HG03354 (cell line): ENCODE data around the gene ELOVL2.
"Not testable (repeated sequence)": the region's sequence is repeated elsewhere in the genome, so short reads cannot be mapped to it uniquely, and the experiment has no call there.

Experiments
- ATAC-seq: cut with Tn5 transposase; IDR thresholded peaks from one replicate; pipeline ENCODE4 v1.9.1; 2021; ENCODE audit warnings: mild to moderate bottlenecking; ENCODE audit not compliant: unreplicated experiment, poor library complexity, severe bottlenecking

Gene ELOVL2, protein sequence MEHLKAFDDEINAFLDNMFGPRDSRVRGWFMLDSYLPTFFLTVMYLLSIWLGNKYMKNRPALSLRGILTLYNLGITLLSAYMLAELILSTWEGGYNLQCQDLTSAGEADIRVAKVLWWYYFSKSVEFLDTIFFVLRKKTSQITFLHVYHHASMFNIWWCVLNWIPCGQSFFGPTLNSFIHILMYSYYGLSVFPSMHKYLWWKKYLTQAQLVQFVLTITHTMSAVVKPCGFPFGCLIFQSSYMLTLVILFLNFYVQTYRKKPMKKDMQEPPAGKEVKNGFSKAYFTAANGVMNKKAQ

DNA sequence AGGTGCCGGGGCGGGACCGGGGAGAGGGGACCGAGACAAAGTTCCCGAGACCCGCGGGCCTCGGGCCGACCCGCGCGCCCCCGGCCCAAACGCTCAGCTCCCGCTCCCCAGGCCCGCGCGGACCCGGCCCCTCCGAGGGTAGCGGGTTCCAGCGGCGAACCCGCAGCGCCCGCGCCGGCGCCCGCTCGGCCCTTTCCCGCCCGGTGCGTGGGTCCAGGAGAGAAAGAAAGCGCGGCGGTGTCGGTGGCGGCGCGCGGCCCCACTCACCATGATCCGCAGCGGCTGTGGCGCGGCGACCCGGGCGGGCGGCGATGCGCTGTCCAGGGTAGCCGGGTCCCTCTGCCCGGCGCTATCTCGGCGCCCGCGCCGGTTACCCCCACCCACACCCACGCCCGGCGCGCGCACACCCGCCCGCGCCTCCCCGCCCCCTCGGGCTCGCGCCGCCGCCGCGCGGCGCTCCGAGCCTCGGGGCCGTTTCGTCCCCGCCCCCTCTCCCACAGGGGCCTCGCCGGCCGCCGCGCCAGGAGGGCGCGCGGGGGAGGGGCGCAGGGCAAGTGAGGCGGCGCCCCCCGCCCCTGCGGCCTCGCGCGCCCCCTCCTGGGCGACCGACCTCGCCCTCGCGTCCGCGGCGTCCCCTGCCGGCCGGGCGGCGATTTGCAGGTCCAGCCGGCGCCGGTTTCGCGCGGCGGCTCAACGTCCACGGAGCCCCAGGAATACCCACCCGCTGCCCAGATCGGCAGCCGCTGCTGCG is at the start of gene ELOVL2:
Gene ELOVL2 (minus strand): TSS at position 345 of the 751 bp plus-strand sequence. CDS start 75 bp downstream, at position 270.
- ATAC-seq: peak; percentile 62

DNA sequence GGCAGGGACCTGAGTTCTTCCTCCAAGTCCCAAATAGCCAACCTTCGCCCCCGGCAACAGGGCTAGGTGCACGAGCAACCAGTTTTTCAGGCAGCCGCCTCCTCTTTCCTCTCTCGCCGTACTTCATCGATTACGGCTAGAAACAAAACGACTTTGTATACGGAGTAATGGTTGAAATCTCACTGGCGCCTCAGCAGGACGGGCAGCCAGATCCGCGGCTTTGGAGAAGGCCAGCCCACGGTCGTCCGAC is 49.2 kb upstream of the ELOVL2 start:
- peak; percentile 27 for ATAC-seq

DNA sequence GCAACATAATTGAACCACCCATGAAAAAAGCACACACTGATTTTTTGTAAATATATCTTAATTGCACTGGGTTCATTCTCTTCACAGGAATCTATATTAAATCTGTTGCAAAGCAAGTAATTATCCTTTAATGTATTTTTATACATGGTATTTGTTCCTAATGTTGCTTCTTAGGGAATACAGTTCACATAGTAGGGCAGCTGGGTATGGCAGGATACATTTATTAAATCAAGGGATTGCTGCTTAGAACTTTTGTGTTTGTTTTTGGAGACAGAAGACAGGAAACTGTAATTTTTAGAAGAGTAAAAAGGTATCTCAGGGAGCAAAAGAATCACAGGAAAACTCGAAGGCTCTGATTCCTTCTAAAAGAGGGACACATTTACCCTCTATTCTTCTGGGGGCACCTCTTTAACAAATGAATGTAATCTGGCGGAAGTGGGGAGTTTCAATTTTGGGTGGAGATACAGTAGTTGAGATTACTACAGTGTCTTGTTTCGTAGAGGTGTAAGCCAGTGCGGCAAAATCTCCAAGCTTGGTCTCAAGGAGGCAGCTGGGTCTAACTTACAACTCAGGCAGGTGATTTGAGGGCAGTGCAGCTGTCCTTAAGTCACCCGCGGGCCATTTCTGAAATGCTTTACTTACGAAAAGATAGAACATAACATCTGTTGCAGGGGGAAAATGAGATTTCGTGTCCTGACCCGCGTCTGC is 48.7 kb upstream of the ELOVL2 start:
- ATAC-seq: peak; percentile 40

DNA sequence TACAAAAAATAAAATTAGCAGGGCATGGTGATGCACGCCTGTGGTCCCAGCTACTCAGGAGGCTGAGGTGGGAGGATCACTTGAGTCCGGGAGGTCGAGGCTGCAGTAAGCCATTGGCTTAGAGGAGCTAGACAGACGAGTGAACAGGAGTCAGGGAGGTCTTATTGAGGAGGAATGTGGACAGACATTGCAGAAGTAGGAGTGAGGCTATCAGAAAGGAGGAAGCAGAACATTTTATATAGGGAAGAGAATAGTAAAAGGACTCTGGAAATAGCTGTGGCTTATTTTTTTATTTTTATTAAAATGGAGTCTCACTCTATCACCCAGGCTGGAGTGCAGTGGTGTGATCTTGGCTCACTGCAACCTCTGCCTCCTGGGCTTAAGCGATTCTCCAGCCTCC is 47.0 kb upstream of the ELOVL2 start:
- not testable (repeated sequence) for ATAC-seq

DNA sequence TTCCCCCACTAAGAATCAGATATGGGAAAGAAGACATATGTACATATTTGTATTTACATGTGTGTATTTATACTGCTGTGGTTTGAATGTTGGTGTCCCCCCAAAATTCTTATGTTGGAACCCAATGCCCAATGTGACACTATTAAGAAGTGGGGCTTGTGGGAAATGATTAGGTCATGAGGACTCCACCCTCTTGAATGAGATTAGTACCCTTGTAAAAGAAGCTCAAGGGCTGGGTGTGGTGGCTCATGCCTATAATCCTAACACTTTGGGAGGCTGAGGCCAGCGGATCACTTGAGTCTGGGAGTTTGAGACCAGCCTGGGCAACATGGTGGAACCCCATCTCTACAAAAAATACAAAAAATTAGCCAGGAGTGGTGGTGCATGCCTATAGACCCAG is 45.6 kb upstream of the ELOVL2 start:
- ATAC-seq: no peak

DNA sequence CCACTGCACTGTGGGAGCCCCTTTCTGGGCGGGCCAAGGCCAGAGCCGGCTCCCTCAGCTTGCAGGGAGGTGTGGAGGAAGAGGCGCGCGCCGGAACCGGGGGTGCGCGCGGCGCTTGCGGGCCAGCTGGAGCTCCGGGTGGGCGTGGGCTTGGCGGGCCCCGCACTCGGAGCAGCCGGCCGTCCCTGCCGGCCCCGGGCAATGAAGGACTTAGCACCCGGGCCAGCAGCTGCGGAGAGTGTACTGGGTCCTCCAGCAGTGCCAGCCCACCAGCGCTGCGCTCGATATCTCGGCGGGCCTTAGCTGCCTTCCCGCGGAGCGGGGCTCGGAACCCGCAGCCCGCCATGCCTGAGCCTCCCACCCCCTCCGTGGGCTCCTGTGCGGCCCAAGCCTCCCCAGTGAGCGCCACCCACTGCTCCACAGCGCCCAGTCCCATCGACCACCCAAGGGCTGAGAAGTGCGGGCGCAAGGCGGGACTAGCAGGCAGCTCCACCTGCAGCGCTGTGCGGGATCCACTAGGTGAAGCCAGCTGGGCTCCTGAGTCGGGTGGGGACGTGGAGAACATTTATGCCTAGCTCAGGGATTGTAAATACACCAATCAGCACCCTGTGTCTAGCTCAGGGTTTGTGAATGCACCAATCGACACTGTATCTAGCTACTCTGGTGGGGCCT is 43.2 kb upstream of the ELOVL2 start:
- not testable (repeated sequence) for ATAC-seq

DNA sequence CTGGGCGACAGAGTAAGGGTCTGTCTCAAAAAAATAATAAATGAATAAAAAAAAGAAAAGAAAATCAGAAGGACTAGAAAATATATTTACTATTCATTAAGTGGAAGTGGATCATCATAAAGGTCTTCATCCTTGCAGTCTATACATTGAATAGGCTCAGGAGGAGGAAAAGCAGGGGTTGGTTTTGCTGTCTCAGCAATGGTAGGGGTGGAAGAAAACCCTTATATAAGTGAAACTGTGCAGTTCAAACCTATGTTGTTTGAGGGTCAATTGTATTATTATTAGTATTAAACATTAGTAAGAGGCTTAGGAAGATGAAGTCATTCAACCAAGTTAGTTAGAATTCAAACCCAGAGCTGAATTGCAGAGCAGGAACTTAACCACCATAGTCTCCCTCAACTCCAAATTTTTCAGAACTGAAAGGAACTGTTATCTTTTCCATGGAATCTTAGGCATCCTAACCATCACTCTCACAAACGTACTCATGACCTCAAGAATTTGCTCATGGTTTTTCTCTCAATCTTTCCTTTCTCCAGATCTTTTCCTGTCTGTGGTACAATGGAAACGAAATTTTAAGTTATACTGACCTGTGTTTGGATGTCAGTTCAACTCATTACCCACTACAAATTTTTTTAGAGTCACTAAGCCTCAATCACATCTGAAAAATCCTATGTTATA is 41.8 kb upstream of the ELOVL2 start:
- ATAC-seq: no peak

DNA sequence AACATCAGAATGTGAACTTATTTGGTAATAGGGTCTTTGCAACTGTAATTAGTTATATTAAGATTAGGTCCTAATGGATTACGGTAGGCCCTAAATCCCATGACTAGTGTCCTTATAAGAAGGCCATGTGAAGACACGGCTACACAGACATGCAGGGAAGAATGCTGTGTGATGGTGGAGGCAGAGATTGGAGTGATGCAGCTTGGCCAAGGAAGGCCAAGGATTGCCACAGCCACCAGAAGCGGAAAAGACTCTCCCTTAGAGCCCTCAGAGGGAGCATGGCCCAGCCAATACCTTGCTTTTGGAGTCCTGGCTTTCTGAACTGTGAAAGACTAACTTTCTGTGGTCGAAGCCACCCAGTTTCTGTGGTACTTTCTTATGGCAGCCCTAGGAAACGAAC is 39.9 kb upstream of the ELOVL2 start:
- no peak for ATAC-seq

DNA sequence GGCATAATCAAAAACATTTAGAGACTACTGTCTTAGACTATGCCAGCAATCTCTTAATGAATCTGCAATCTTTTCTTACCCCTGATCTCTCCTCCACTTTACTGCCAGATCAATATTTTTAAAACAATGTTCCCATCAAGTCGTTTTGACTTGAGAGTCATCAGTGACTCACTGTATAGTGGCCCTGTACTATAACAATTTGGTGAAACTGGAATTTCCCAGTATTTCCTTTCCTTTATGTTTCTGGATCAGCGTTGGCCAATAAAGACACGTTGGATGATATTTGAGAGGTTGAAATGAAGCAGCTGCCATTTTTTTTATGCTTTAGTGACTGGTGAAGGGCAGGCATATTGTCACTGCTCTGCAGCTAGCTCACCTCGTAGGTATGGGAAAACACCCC is 39.4 kb upstream of the ELOVL2 start:
- ATAC-seq: no peak

DNA sequence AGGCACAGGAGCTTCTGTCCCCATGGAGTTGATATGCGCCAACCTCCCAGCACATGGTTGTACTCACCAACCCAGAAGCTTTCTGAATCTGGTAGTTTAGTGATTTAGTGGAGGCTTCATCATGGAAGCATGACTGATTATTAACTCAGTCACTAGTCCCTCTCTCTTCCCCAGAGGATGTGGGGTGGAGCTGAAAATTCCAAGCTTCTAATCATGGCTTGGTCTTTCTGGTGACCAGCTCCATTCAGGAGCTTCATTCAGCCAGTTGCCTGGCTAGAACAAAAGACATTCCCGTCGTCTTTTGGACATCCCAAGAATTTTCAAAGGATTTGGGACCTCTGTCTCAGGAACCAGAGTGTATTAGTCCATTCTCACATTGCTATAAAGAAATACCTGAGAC is 36.2 kb upstream of the ELOVL2 start:
- ATAC-seq: no peak

DNA sequence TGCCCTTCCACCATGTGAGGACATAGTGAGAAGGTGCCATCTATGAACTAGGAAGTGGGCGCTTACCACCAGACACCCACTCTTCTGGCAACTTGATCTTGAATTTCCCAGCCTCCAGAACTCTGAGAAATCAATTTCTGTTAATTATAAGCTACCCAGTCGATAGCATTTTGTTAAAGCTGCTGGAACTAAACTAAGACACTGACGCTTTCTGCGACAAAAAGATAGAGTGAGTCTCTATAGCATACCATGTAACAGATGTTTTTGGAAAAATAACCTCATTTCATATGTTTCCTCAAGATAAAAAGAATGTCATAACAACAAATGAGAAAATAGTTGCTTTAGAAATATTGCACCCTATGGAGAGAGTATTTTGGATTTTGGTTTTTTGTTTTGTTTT is 34.2 kb upstream of the ELOVL2 start:
- no peak for ATAC-seq

DNA sequence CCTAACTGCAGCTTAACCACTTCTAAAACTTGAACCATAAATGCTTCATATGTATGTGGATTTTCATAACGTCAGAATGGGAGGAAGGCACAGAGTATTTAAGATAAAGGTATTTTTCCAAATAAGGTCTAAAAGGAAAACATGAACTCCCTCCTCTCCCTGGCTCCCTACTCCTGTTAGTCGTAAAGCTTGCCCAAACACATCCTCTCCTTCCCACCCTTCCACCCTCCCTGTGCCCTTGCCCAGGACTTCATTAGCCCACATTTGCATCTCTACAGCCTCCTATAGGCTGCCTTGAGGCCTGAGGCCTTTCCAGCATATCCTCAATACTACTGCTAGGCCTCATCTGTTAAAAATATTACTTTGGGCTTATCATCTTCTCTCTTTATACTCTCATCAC is 32.4 kb upstream of the ELOVL2 start:
- ATAC-seq: no peak

DNA sequence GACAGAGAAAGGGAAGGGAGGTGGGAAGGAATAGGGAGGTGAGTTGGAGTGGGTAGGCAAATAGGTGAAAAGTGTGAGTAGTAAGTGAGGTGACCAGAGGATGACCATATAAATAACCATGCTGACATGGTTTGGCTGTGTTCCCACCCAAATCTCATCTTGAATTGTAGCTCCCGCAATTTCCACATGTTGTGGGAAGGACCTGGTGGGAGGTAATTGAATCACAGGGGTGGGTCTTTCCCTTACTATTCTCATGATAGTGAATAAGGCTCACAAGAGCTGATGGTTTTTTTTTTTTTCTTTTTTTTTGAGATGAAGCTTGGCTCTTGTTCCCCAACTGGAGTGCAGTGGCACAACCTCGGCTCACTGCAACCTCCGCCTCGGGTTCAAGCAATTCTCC is 28.0 kb upstream of the ELOVL2 start:
- ATAC-seq: no peak

DNA sequence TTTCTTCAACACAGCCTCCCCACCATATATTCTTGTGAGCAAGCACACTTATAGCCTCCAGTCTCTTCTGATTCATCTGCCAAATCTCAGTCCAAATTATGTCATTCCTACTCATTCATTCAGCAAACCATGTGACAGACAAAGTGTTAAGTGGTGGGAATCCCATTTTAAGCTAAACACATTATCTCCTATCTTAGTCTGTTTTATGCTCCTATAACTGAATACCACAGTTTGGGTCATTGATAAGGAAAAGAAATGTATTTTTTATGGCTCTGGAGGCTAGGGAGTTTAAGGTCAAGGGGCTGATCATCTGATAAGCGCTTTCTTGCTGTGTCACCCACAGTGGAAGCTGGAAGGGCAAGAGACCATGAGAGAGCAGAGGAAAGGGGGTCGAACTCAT is 25.7 kb upstream of the ELOVL2 start:
- no peak for ATAC-seq

DNA sequence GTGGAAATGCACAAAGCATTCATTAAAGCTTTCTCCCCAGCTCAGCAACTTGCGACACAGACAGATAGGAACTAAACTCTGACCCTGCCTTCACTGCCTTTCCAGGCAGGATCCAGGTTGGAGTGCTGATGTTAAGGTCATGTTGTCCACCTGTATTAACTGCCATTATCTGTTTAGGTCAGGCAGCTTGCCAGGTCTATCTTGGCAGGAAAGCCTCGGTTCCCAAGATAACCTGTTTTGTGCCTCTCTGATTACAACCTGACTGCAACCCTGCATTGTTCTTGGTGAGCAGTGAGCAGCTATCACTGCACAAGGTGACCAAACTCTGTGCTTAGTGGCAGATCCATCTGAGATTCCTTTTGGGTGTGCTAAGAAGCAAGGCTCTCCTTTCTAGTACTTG is 23.2 kb upstream of the ELOVL2 start:
- no peak for ATAC-seq

DNA sequence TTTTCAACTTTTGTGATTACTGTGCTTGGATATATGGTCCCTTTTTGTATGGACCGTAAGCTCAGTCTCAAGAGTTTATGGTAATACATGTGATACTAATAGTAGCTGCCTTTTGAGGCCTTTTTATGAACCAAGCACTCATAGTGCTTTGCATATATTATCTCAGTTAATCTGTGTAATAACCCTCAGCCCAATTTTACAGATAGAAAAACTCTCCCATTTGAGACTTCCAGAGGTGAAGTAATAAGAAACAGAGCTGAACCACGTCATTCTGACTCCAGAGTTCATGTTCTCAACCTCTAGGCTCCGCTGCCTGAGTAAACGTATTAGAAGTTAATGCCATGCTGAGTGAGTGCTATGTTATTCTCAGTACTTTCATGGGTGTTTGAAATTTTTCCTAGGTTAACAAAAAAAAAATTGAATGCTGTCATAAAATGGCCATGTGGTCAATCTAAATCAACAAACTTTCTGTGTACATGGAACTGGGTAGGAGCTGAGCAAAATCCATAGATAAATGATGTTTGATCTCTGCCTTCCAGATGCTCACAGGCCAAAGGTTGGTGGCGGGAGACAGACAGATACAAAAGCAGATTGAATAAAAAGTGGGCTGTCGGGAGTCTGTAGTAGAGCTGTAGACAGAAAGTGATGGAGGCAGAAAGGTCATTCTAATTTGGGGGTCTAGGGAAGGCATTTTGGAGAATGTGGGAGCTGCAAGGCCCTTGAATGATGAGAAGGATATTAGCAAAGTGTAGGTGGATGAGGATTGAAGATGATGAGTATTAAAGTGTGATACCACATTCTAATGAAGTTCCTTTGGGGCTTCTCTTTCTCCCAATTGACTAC is 22.6 kb upstream of the ELOVL2 start:
- no peak for ATAC-seq

DNA sequence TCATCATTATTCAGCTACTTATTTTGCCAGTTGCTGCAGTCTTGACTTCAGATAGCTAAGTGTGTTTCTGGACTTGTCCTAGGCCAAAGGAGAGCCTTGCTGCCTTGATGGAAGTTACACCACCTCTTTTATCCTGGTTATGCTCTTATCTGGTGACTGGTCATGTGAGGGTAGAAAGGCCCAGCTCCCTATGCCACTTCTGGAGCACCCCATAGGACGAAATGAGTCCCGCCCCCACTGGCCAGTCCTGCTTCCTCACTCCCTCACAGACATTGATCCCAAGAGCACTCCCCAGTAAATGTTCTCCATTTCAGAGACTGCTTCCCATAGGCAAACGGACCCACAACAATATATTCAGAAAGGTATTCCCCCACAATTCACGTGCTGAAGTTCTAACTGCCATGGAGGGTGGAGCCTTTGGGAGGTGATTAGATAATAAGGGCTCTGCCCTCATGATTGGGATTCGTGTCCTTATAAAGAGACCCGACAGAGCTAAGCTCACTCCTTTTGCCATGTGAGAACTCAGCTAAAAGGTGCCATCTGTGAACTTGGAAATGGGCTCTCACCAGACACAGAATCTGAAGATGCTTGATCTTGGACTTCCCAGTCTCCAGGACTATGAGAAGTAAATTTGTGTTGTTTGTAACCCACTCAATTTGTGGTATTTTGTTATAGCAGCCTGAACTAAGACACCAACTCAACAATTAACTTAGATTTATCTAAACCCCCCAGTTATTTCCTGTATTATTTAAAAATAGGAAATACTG is 21.5 kb upstream of the ELOVL2 start:
- no peak for ATAC-seq

DNA sequence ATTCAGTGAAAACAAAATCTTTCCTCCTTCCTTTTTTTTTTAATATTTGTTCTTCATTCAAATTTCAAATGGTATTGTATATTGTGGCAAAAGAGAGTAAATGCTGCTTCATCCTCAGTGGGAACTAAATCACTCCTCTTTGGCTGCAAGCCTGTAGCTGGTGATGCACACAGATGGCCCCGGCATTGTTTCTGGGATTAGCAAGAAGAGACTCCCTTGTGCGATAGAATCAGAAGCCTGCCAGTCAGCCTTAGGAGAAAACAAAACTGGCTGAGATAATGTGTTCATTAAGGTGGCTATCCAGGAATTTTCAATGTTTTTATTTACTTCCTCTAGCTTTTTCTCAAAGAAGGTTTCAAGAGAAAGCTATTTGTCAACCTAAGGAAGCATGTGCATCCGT is 20.7 kb upstream of the ELOVL2 start:
- ATAC-seq: no peak
